MM.1S (cell line): ENCODE data around the gene SECISBP2.

Experiments
- DNase-seq: peaks from one replicate; pipeline ENCODE4 v3.0.0-alpha.2; 2015
- H2AFZ ChIP-seq: fragments of 300-600 bp; sonication (generic); 2 replicates; pipeline ENCODE4 v1.6.0; 2016; ENCODE audit warnings: antibody characterized with exemption, low read length
- H3F3A ChIP-seq: fragments of 300-600 bp; sonication (generic); 2 replicates; pipeline ENCODE4 v1.6.1; 2016; ENCODE audit warnings: mild to moderate bottlenecking, antibody characterized with exemption, low read length, moderate library complexity, mixed read lengths; ENCODE audit not compliant: insufficient read depth
- H3K27ac ChIP-seq: fragments of 300-600 bp; sonication (generic); 2 replicates; pipeline ENCODE4 v1.5.1; 2016; ENCODE audit warnings: mild to moderate bottlenecking, low read length
- H3K27me3 ChIP-seq: fragments of 300-600 bp; sonication (generic); replicated peaks from 2 replicates; pipeline ENCODE4 v1.6.0; 2016; ENCODE audit warnings: low read length; ENCODE audit not compliant: insufficient read depth
- H3K36me3 ChIP-seq: fragments of 300-600 bp; sonication (generic); replicated peaks from 2 replicates; pipeline ENCODE4 v1.6.1; 2016; ENCODE audit warnings: mild to moderate bottlenecking, low read length, mixed read lengths; ENCODE audit not compliant: insufficient read depth
- H3K4me1 ChIP-seq: fragments of 300-600 bp; sonication (generic); 2 replicates; pipeline ENCODE4 v1.6.1; 2016; ENCODE audit warnings: low read length, mixed read lengths
- H3K4me2 ChIP-seq: fragments of 300-600 bp; sonication (generic); 2 replicates; pipeline ENCODE4 v1.6.0; 2016; ENCODE audit warnings: low read depth, low read length
- H3K4me3 ChIP-seq: fragments of 300-600 bp; sonication (generic); 2 replicates; pipeline ENCODE4 v1.5.1; 2016; ENCODE audit warnings: low read length, mixed read lengths
- H3K79me2 ChIP-seq: fragments of 300-600 bp; sonication (generic); 2 replicates; pipeline ENCODE4 v1.6.1; 2016; ENCODE audit warnings: mixed run types, low read length, mixed read lengths
- H3K9ac ChIP-seq: fragments of 300-600 bp; sonication (generic); 2 replicates; pipeline ENCODE4 v1.6.1; 2016; ENCODE audit warnings: low read length, mixed read lengths
- H3K9me2 ChIP-seq: fragments of 300-600 bp; sonication (generic); replicated peaks from 2 replicates; pipeline ENCODE4 v1.6.1; 2016; ENCODE audit warnings: mild to moderate bottlenecking, low read length, mixed read lengths; ENCODE audit not compliant: insufficient read depth
- H3K9me3 ChIP-seq: fragments of 300-600 bp; sonication (generic); replicated peaks from 2 replicates; pipeline ENCODE4 v1.6.1; 2016; ENCODE audit warnings: mild to moderate bottlenecking, low read length, mixed read lengths; ENCODE audit not compliant: insufficient read depth
- H4K20me1 ChIP-seq: fragments of 300-600 bp; sonication (generic); 2 replicates; pipeline ENCODE4 v1.6.1; 2016; ENCODE audit warnings: mild to moderate bottlenecking, low read length, moderate library complexity, mixed read lengths; ENCODE audit not compliant: insufficient read depth
- EZH2 ChIP-seq: fragments of 300-600 bp; sonication (generic); optimal IDR thresholded peaks from 2 replicates; pipeline ENCODE3; 2017; ENCODE audit warnings: low read depth, mild to moderate bottlenecking, antibody characterized with exemption, low read length, mixed read lengths
- EZH2phosphoT487 ChIP-seq: fragments of 300-600 bp; sonication (generic); IDR thresholded peaks from 2 replicates; pipeline ENCODE4 v1.6.1; 2018; ENCODE audit warnings: antibody characterized with exemption, low read length
- TF ChIP-seq, protein P1 (sequence below): fragments of 300-600 bp; sonication (generic); IDR thresholded peaks from 2 replicates; pipeline ENCODE4 v1.5.1; 2016; ENCODE audit warnings: antibody characterized with exemption, low read length, mixed read lengths

SECISBP2 gene

GRCh38 chr9:89381308-89381609 is 63.0 kb downstream of the SECISBP2 start:
- Histone ChIP-seq H3K27me3 (no peaks in the 10 kb centered on the region), H2AFZ (no peak overlapping the region), H3K4me1 (no peaks in the 10 kb centered on the region)

GRCh38 chr9:89382026-89382986 is 64.0 kb downstream of the SECISBP2 start:
- TF ChIP-seq EZH2 (no peak), EZH2phosphoT487 (no peak)
- TF ChIP-seq, protein P1, sequence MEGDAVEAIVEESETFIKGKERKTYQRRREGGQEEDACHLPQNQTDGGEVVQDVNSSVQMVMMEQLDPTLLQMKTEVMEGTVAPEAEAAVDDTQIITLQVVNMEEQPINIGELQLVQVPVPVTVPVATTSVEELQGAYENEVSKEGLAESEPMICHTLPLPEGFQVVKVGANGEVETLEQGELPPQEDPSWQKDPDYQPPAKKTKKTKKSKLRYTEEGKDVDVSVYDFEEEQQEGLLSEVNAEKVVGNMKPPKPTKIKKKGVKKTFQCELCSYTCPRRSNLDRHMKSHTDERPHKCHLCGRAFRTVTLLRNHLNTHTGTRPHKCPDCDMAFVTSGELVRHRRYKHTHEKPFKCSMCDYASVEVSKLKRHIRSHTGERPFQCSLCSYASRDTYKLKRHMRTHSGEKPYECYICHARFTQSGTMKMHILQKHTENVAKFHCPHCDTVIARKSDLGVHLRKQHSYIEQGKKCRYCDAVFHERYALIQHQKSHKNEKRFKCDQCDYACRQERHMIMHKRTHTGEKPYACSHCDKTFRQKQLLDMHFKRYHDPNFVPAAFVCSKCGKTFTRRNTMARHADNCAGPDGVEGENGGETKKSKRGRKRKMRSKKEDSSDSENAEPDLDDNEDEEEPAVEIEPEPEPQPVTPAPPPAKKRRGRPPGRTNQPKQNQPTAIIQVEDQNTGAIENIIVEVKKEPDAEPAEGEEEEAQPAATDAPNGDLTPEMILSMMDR = no peak
- H3K36me3 ChIP-seq = peaks cover 4% of the 10 kb centered on the region; the same call in 1 of the 2 replicates
- no peak overlapping the region for H3K4me2 ChIP-seq

More at GRCh38 chr9:89381308-89381609, 63.0 kb downstream of the SECISBP2 start:
- Histone ChIP-seq H3K9me2 (no peaks in the 10 kb centered on the region), H3K79me2 (no peaks in the 10 kb centered on the region; the same call in 1 of the 2 replicates), H3K9ac (no peak overlapping the region), H3K27ac (no peak overlapping the region), H3K4me2 (no peak overlapping the region), H3F3A (no peaks in the 10 kb centered on the region), H3K9me3 (no peaks in the 10 kb centered on the region), H3K4me3 (no peak overlapping the region), H3K36me3 (peaks cover 4% of the 10 kb centered on the region; the same call in 1 of the 2 replicates), H4K20me1 (no peaks in the 10 kb centered on the region)
- DNase-seq = no peak
- no peak for TF ChIP-seq EZH2phosphoT487
- TF ChIP-seq, protein P1 = no peak
- no peak for TF ChIP-seq EZH2

GRCh38 chr9:89383030-89383720 is 64.9 kb downstream of the SECISBP2 start:
- no peak overlapping the region for H3K4me2 ChIP-seq

More at GRCh38 chr9:89382026-89382986, 64.0 kb downstream of the SECISBP2 start:
- no peak for DNase-seq
- no peaks in the 10 kb centered on the region for H3F3A ChIP-seq
- H2AFZ ChIP-seq = no peak overlapping the region
- no peaks in the 10 kb centered on the region for H3K4me1 ChIP-seq
- H3K27ac ChIP-seq = no peak overlapping the region
- no peak overlapping the region for H3K9ac ChIP-seq
- H3K79me2 ChIP-seq = peaks cover 5% of the 10 kb centered on the region; the same call in 1 of the 2 replicates
- no peak overlapping the region for H3K4me3 ChIP-seq
- no peaks in the 10 kb centered on the region for H4K20me1 ChIP-seq
- H3K27me3 ChIP-seq = no peaks in the 10 kb centered on the region
- H3K9me2 ChIP-seq = no peaks in the 10 kb centered on the region
- H3K9me3 ChIP-seq = no peaks in the 10 kb centered on the region

More at GRCh38 chr9:89383030-89383720, 64.9 kb downstream of the SECISBP2 start:
- Histone ChIP-seq H2AFZ (no peak overlapping the region), H3K4me1 (no peaks in the 10 kb centered on the region), H3K27ac (no peak overlapping the region), H3K9ac (no peak overlapping the region), H4K20me1 (no peaks in the 10 kb centered on the region), H3K27me3 (no peaks in the 10 kb centered on the region), H3K4me3 (no peak overlapping the region), H3K79me2 (peaks cover 5% of the 10 kb centered on the region; the same call in 1 of the 2 replicates), H3K9me3 (no peaks in the 10 kb centered on the region), H3K36me3 (peaks cover 6% of the 10 kb centered on the region; the same call in 1 of the 2 replicates), H3F3A (no peaks in the 10 kb centered on the region), H3K9me2 (no peaks in the 10 kb centered on the region)
- DNase-seq = no peak
- no peak for TF ChIP-seq EZH2
- TF ChIP-seq, protein P1 = no peak
- TF ChIP-seq EZH2phosphoT487 = no peak
